ENCODE data around the gene CELA2A.

- TF ChIP-seq YY1 (IDR thresholded peaks at IDR 0.05; ENCODE audit: low read depth), result no peak
- no peak for TF ChIP-seq ZBTB7A (IDR thresholded peaks at IDR 0.05; ENCODE audit: low read depth)
- TF ChIP-seq FOXM1 (IDR thresholded peaks at IDR 0.05; ENCODE audit: borderline replicate concordance, low read depth), result no peak
Measured at GRCh38 chr1:15423355-15424077, 33.0 kb upstream of the CELA2A start.

Data from Ishikawa (cell line).